ENCODE results near the gene RPL36A.

DNA sequence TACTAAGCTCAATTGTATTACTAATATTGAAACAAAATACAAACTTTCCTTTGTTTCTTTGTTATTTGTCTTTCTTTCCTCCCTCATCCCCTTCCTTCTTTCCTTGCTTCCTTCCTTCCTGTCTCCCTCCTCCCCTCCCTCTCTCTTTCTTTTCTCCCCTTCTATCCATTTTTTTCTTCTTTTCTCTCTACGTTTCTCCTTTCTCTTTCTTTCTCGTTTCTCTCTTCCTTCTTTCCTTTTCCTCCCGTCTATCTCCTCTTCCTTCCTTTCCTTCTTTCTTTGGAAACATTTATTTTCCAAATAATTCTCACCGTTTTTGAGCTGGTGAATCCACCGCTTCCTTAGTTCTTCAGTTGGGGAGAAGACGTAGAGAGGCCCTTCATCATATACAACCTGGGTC, 21.1 kb upstream of the RPL36A start:
- TF ChIP-seq, protein P1, sequence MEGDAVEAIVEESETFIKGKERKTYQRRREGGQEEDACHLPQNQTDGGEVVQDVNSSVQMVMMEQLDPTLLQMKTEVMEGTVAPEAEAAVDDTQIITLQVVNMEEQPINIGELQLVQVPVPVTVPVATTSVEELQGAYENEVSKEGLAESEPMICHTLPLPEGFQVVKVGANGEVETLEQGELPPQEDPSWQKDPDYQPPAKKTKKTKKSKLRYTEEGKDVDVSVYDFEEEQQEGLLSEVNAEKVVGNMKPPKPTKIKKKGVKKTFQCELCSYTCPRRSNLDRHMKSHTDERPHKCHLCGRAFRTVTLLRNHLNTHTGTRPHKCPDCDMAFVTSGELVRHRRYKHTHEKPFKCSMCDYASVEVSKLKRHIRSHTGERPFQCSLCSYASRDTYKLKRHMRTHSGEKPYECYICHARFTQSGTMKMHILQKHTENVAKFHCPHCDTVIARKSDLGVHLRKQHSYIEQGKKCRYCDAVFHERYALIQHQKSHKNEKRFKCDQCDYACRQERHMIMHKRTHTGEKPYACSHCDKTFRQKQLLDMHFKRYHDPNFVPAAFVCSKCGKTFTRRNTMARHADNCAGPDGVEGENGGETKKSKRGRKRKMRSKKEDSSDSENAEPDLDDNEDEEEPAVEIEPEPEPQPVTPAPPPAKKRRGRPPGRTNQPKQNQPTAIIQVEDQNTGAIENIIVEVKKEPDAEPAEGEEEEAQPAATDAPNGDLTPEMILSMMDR (IDR thresholded peaks at IDR 0.05) = no peak
- no peak for TF ChIP-seq POLR2A (IDR thresholded peaks at IDR 0.05; ENCODE audit: low read depth)

Data from esophagus muscularis mucosa (tissue), 3 donors.